Activated naive CD8-positive, alpha-beta T cell treated with anti-CD3 and anti-CD28 coated beads, Interleukin-2, amount 10 ng/mL, durations not matched to agents 7 days and 5 days (primary cell): ENCODE measurements around the gene ZMYND8. TPM values are rescaled to one million over a fixed set of nuclear protein-coding genes. Genes with fewer than 3 reads are reported as not detected.
"Not testable (repeated sequence)": the region's sequence is repeated elsewhere in the genome, so short reads cannot be mapped to it uniquely, and the experiment has no call there.

Experiments
- ATAC-seq: fragments of 150-1000 bp; cut with Tn5 transposase; one replicate; pipeline ENCODE4 v1.10.0; 2021; ENCODE audit warnings: low read depth, moderate library complexity
- POLR2A ChIA-PET: fragments of 350-600 bp; sonication (Branson Sonifier 250); formaldehyde crosslinking; loops from one replicate; lab custom pipeline; 2021; ENCODE audit warnings: antibody characterized with exemption; lab: Charles Lee
- DNase-seq: peaks from one replicate; pipeline ENCODE4 v3.0.0; 2021
- H3K27ac Mint-ChIP-seq: one replicate; pipeline ENCODE4 v1.8.0; 2022; ENCODE audit warnings: mild to moderate bottlenecking, mixed read lengths
- H3K27me3 Mint-ChIP-seq: one replicate; pipeline ENCODE4 v1.8.0; 2022; ENCODE audit warnings: mild to moderate bottlenecking, moderate library complexity, mixed read lengths
- H3K36me3 Mint-ChIP-seq: one replicate; pipeline ENCODE4 v1.8.0; 2021; ENCODE audit warnings: mild to moderate bottlenecking, mixed read lengths
- H3K4me1 Mint-ChIP-seq: one replicate; pipeline ENCODE4 v1.8.0; 2021; ENCODE audit warnings: mixed read lengths
- H3K4me3 Mint-ChIP-seq: one replicate; pipeline ENCODE4 v1.8.0; 2022; ENCODE audit warnings: mild to moderate bottlenecking, moderate library complexity, mixed read lengths
- H3K9me3 Mint-ChIP-seq: one replicate; pipeline ENCODE4 v1.8.0; 2021; ENCODE audit warnings: mixed read lengths
- total RNA-seq, 2 experiments: library from RNA; stranded (reverse); gene quantifications; one replicate each; pipeline ENCODE4 v1.2.3, GENCODE V29; 2021

ZMYND8 gene
- 10 to 100 TPM; 51.0 to 51.5 TPM for total RNA-seq

GRCh38 chr20:47356526-47357295 lies at the start of gene ZMYND8:
ZMYND8 (minus strand) TSS chr20:47356699; CDS start chr20:47356670, 29 bp downstream.
- no peak within 1 kb of the TSS for H3K4me3 Mint-ChIP-seq
- peak; percentile 81 for ATAC-seq

GRCh38 chr20:47405775-47406325 lies 49.4 kb upstream of the ZMYND8 start:
- Mint-ChIP-seq H3K27ac (no peak overlapping the region), H3K4me3 (no peak overlapping the region), H3K36me3 (no peaks in the 10 kb centered on the region), H3K4me1 (peaks cover 9% of the 10 kb centered on the region), H3K27me3 (no peaks in the 10 kb centered on the region), H3K9me3 (peaks cover 1% of the 10 kb centered on the region)
- ATAC-seq (no peak), DNase-seq (no peak)
- POLR2A ChIA-PET: no interaction called here

More at GRCh38 chr20:47356526-47357295, at the start of gene ZMYND8:
- Mint-ChIP-seq H3K4me1 (peaks cover 50% of the 10 kb centered on the region), H3K9me3 (no peaks in the 10 kb centered on the region), H3K27me3 (no peaks in the 10 kb centered on the region), H3K27ac (peak within 1 kb of the TSS; percentile 99), H3K36me3 (peaks cover 23% of the 10 kb centered on the region)
- DNase-seq: peak; percentile 99
- POLR2A ChIA-PET: interaction anchor here (0.7 to 3.7 kb wide), 20 partner anchors 9 to 1690 kb away, joined by 3 to 27 read pairs (median 4); partner anchors contain the start of genes CSE1L and NCOA3

GRCh38 chr20:47400685-47401084 lies 44.2 kb upstream of the ZMYND8 start:
- DNase-seq (no peak), ATAC-seq (no peak)
- H3K27me3 Mint-ChIP-seq: no peaks in the 10 kb centered on the region
- no peak overlapping the region for H3K27ac Mint-ChIP-seq
- H3K4me1 Mint-ChIP-seq: peaks cover 15% of the 10 kb centered on the region
- POLR2A ChIA-PET: interaction anchor here (0.7 kb wide), 1 partner anchor 63 kb away, joined by 3 read pairs; no protein-coding TSS in a partner anchor
- H3K4me3 Mint-ChIP-seq: no peak overlapping the region
- H3K9me3 Mint-ChIP-seq: peaks cover 3% of the 10 kb centered on the region
- no peaks in the 10 kb centered on the region for H3K36me3 Mint-ChIP-seq

GRCh38 chr20:47397652-47398301 lies 41.3 kb upstream of the ZMYND8 start:
- Mint-ChIP-seq H3K36me3 (peaks cover 1% of the 10 kb centered on the region), H3K27me3 (no peaks in the 10 kb centered on the region), H3K4me1 (peaks cover 15% of the 10 kb centered on the region), H3K9me3 (peaks cover 3% of the 10 kb centered on the region), H3K27ac (peak overlapping the region; percentile 75), H3K4me3 (peak overlapping the region; percentile 73)
- POLR2A ChIA-PET: interaction anchor here (1.2 to 1.3 kb wide), 2 partner anchors 17 to 41 kb away, joined by 3 to 11 read pairs; partner anchors contain the start of gene ZMYND8
- ATAC-seq (peak; percentile 52), DNase-seq (no peak)

GRCh38 chr20:47396762-47397476 lies 40.4 kb upstream of the ZMYND8 start:
- H3K4me1 Mint-ChIP-seq: peaks cover 20% of the 10 kb centered on the region
- H3K9me3 Mint-ChIP-seq: peaks cover 4% of the 10 kb centered on the region
- DNase-seq: no peak
- H3K36me3 Mint-ChIP-seq: peaks cover 5% of the 10 kb centered on the region
- H3K4me3 Mint-ChIP-seq: no peak overlapping the region
- H3K27me3 Mint-ChIP-seq: no peaks in the 10 kb centered on the region
- no peak for ATAC-seq
- no peak overlapping the region for H3K27ac Mint-ChIP-seq
- POLR2A ChIA-PET: interaction anchor here (0.6 kb wide), 1 partner anchor 94 kb away, joined by 3 read pairs; no protein-coding TSS in a partner anchor

GRCh38 chr20:47393796-47394514 lies 37.5 kb upstream of the ZMYND8 start:
- ATAC-seq, POLR2A ChIA-PET, H3K27me3 Mint-ChIP-seq, H3K27ac Mint-ChIP-seq, DNase-seq, H3K9me3 Mint-ChIP-seq, H3K4me3 Mint-ChIP-seq: not testable (repeated sequence)
- Mint-ChIP-seq H3K36me3 (peaks cover 11% of the 10 kb centered on the region), H3K4me1 (peaks cover 24% of the 10 kb centered on the region)

- Mint-ChIP-seq H3K27ac (peak overlapping the region; percentile 43), H3K27me3 (no peaks in the 10 kb centered on the region), H3K9me3 (peaks cover 9% of the 10 kb centered on the region), H3K36me3 (peaks cover 11% of the 10 kb centered on the region), H3K4me3 (no peak overlapping the region), H3K4me1 (peaks cover 19% of the 10 kb centered on the region)
- no peak for ATAC-seq
- no peak for DNase-seq
- POLR2A ChIA-PET: interaction anchor here (1.9 kb wide), 1 partner anchor 109 kb away, joined by 4 read pairs; the partner anchor contains the start of gene NCOA3
These were observed 36.2 kb upstream of the ZMYND8 start for GRCh38 chr20:47392721-47393073.

- Mint-ChIP-seq H3K9me3 (peaks cover 9% of the 10 kb centered on the region), H3K27ac (peak overlapping the region; percentile 43), H3K4me1 (peaks cover 17% of the 10 kb centered on the region), H3K27me3 (no peaks in the 10 kb centered on the region), H3K36me3 (peaks cover 11% of the 10 kb centered on the region), H3K4me3 (no peak overlapping the region)
- no peak for ATAC-seq
- POLR2A ChIA-PET: interaction anchor here (1.9 kb wide), 1 partner anchor 109 kb away, joined by 4 read pairs; the partner anchor contains the start of gene NCOA3
- DNase-seq: no peak
These were observed 35.7 kb upstream of the ZMYND8 start for GRCh38 chr20:47392015-47392720.

GRCh38 chr20:47391276-47392010 lies 34.9 kb upstream of the ZMYND8 start:
- H3K27me3 Mint-ChIP-seq: no peaks in the 10 kb centered on the region
- ATAC-seq: no peak
- POLR2A ChIA-PET: interaction anchor here (1.9 kb wide), 1 partner anchor 110 kb away, joined by 4 read pairs; the partner anchor contains the start of gene NCOA3

GRCh38 chr20:47389867-47390347 lies 33.4 kb upstream of the ZMYND8 start:
- no peak for ATAC-seq

More at GRCh38 chr20:47391276-47392010, 34.9 kb upstream of the ZMYND8 start:
- peaks cover 11% of the 10 kb centered on the region for H3K36me3 Mint-ChIP-seq
- peaks cover 14% of the 10 kb centered on the region for H3K4me1 Mint-ChIP-seq
- peaks cover 9% of the 10 kb centered on the region for H3K9me3 Mint-ChIP-seq
- peak overlapping the region; percentile 43 for H3K27ac Mint-ChIP-seq
- DNase-seq: no peak
- H3K4me3 Mint-ChIP-seq: no peak overlapping the region

GRCh38 chr20:47385968-47386367 lies 29.5 kb upstream of the ZMYND8 start:
- H3K27me3 Mint-ChIP-seq, DNase-seq, H3K9me3 Mint-ChIP-seq, POLR2A ChIA-PET, H3K36me3 Mint-ChIP-seq, H3K4me3 Mint-ChIP-seq, H3K27ac Mint-ChIP-seq, ATAC-seq: not testable (repeated sequence)
- peaks cover 15% of the 10 kb centered on the region for H3K4me1 Mint-ChIP-seq

More at GRCh38 chr20:47389867-47390347, 33.4 kb upstream of the ZMYND8 start:
- Mint-ChIP-seq H3K36me3 (peaks cover 11% of the 10 kb centered on the region), H3K9me3 (peaks cover 9% of the 10 kb centered on the region), H3K4me3 (no peak overlapping the region), H3K4me1 (peaks cover 14% of the 10 kb centered on the region), H3K27me3 (no peaks in the 10 kb centered on the region), H3K27ac (no peak overlapping the region)
- POLR2A ChIA-PET: no interaction called here
- DNase-seq: no peak
